Uterus (tissue), 4 donors: ENCODE measurements around the gene PIAS4. TPM values are rescaled to one million over a fixed set of nuclear protein-coding genes. Genes with fewer than 3 reads are reported as not detected.

Experiments used
- DNase-seq, 2 donors: peaks; one replicate each; pipeline ENCODE4 v3.0.0-alpha.2; 2019 to 2020
- H3K27ac ChIP-seq, 2 donors: fragments of 200-600 bp; sonication (generic); 1 replicate in 1 of 2; 2 replicates in 1 of 2; pipeline ENCODE4 v1.5.1; 2016 to 2018
- H3K27me3 ChIP-seq, 2 donors: fragments of 200-600 bp; sonication (generic); one replicate each; pipeline ENCODE4 v1.5.1; 2018 to 2019; ENCODE audit warnings: control low read depth in 1 of 2
- H3K36me3 ChIP-seq, 2 donors: fragments of 200-600 bp; sonication (generic); one replicate each; pipeline ENCODE4 v1.5.1; 2019; ENCODE audit warnings: control low read depth in 1 of 2
- H3K4me1 ChIP-seq, 2 donors: fragments of 200-600 bp; sonication (generic); one replicate each; pipeline ENCODE4 v1.5.1; 2018 to 2019; ENCODE audit warnings: control low read depth in 1 of 2
- H3K4me3 ChIP-seq, 2 donors: fragments of 200-600 bp; sonication (generic); 1 replicate in 1 of 2; 2 replicates in 1 of 2; pipeline ENCODE4 v1.5.1; 2018 to 2019; ENCODE audit warnings: mild to moderate bottlenecking in 1 of 2
- H3K9me3 ChIP-seq, 2 donors: fragments of 200-600 bp; sonication (generic); one replicate each; pipeline ENCODE4 v1.5.1; 2019; ENCODE audit warnings: control low read depth in 1 of 2
- CTCF ChIP-seq, 4 experiments: fragments of 200-600 bp in 2 of 4; fragments of 450-650 bp in 2 of 4; sonication (generic) in 2 of 4; IDR thresholded peaks; one replicate each; pipeline ENCODE4 v1.5.1; 2016 to 2019; ENCODE audit warnings: antibody characterized with exemption in 4 of 4, mild to moderate bottlenecking in 2 of 4, moderate library complexity in 1 of 4
- POLR2A ChIP-seq, 2 donors: fragments of 450-650 bp; IDR thresholded peaks; one replicate each; pipeline ENCODE4 v1.6.1; 2016; ENCODE audit warnings: antibody characterized with exemption in 2 of 2, mild to moderate bottlenecking in 1 of 2, moderate library complexity in 1 of 2
- intact Hi-C: fragments of 100-400 bp; cut with DNase I; formaldehyde crosslinking; loops from one replicate; pipeline ENCODE4 v1.15.1; 2023; ENCODE audit warnings: low total_unique reads
- total RNA-seq, 4 donors: library from RNA; depleted of rRNA in 3 of 4; stranded (reverse); fragments of >200 nt in 3 of 4; gene quantifications; one replicate each; pipeline versions ENCODE4 v1.1.0 to v1.2.4, GENCODE V29; 2014 to 2023
- donor health status: DM: yes; HTN: yes; CAD: no.

The PIAS4 gene
- total RNA-seq, 4 donors from 2014 or later, result 10.0 to 39.4 (median 23.4) TPM

- H3K4me3 ChIP-seq, result peak overlapping the region; percentile 36 to 72
- intact Hi-C loops, result no loop called here
- H3K27ac ChIP-seq, result peak overlapping the region; percentile 98
- H3K27me3 ChIP-seq, result no peaks in the 10 kb centered on the region
- H3K4me1 ChIP-seq, result peaks cover 11 to 49% of the 10 kb centered on the region in 2 donors
- TF ChIP-seq POLR2A (IDR thresholded peaks at IDR 0.05), result peak in 1 of 2 donors; percentile 11
- no peak for TF ChIP-seq CTCF (IDR thresholded peaks at IDR 0.05)
- no peaks in the 10 kb centered on the region for H3K36me3 ChIP-seq
- no peak for DNase-seq
- H3K9me3 ChIP-seq, result no peaks in the 10 kb centered on the region
Measured at GRCh38 chr19:4063369-4064148, 56.0 kb downstream of the PIAS4 start.

GRCh38 chr19:4064149-4064495, 56.6 kb downstream of the PIAS4 start:
- intact Hi-C loops, result no loop called here
- no peaks in the 10 kb centered on the region for H3K9me3 ChIP-seq
- H3K4me1 ChIP-seq, result peaks cover 11 to 43% of the 10 kb centered on the region in 2 donors
- no peaks in the 10 kb centered on the region for H3K27me3 ChIP-seq
- DNase-seq, result peak in 1 of 2 donors; percentile 59
- H3K4me3 ChIP-seq, result peak overlapping the region; percentile 36 to 72
- H3K36me3 ChIP-seq, result no peaks in the 10 kb centered on the region
- TF ChIP-seq CTCF (IDR thresholded peaks at IDR 0.05) (no peak), POLR2A (IDR thresholded peaks at IDR 0.05) (no peak)
- H3K27ac ChIP-seq, result peak overlapping the region; percentile 98

- Histone ChIP-seq H3K36me3 (no peaks in the 10 kb centered on the region), H3K27ac (peak overlapping the region; percentile 98), H3K4me1 (peaks cover 11 to 38% of the 10 kb centered on the region in 2 donors), H3K9me3 (no peaks in the 10 kb centered on the region), H3K4me3 (peak overlapping the region; percentile 36 to 72), H3K27me3 (no peaks in the 10 kb centered on the region)
- peak; percentile 73 for DNase-seq
- intact Hi-C loops, result no loop called here
- no peak for TF ChIP-seq CTCF (IDR thresholded peaks at IDR 0.05)
- no peak for TF ChIP-seq POLR2A (IDR thresholded peaks at IDR 0.05)
Measured at GRCh38 chr19:4064496-4065260, 57.1 kb downstream of the PIAS4 start.

- Histone ChIP-seq H3K4me1 (peaks cover 11 to 31% of the 10 kb centered on the region in 2 donors), H3K27me3 (no peaks in the 10 kb centered on the region), H3K36me3 (no peaks in the 10 kb centered on the region), H3K9me3 (no peaks in the 10 kb centered on the region), H3K4me3 (peak overlapping the region; percentile 96 to 98), H3K27ac (peak overlapping the region; percentile 98)
- peak; percentile 95 to 97 for DNase-seq
- TF ChIP-seq POLR2A (IDR thresholded peaks at IDR 0.05) (peak in 1 of 2 donors; percentile 36), CTCF (IDR thresholded peaks at IDR 0.05) (peak in 1 of 4 experiments; percentile 18)
- intact Hi-C loops, result no loop called here
Measured at GRCh38 chr19:4065430-4066175, 58.1 kb downstream of the PIAS4 start.
